Measurements from ENCODE around the gene ZCCHC3. TPM values are rescaled to one million over a fixed set of nuclear protein-coding genes. Genes with fewer than 3 reads are reported as not detected.
A peak's percentile ranks its signal among the peaks of the same experiment; 100 is the strongest.

The ZCCHC3 gene
- total RNA-seq, 2 donors from 2014 or later: 39.5 to 46.1 TPM

DNA sequence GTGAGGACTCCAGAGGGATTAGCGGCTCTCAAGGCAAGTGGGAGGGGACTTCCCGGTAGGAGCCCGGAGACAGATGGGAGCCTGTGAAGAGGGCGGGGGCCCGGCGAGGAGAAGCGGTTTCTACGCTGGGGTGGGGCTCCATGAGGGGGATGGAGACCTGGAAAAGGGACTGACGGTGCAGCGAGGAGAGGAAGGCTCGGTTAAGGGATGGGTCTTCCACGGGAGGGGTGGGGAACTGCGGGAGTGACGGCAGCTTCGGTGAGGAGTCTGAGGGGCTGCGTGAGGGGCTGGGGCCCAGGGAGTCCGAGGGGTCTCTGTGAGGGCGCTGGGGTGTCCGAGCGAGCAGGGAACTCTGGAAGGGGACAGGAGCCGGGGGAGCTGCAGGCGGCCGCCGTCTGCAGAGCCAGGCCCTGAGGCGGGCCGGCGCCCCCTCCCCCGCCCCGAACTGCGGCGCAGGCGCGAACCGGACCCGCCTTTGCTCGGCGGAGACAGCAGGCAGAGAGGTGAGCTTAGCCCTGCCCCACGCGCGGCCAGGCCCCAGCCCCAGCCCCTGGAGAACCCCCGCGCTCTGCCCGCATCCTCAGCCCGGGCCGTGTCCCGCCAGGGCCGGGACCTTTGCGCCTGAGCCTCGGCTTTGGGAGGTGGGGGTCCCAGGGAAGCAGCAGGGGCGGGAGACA is 49.4 kb downstream of the ZCCHC3 start, which contains the start of gene NRSN2:
Gene NRSN2 (plus strand): TSS at position 472 of the 677 bp plus-strand sequence. CDS start 2,533 bp downstream, outside the sequence.
- peak within 1 kb of the TSS; percentile 49 for H3K9ac ChIP-seq (ENCODE audit: extremely low read depth, low read length, poor library complexity, severe bottlenecking)

DNA sequence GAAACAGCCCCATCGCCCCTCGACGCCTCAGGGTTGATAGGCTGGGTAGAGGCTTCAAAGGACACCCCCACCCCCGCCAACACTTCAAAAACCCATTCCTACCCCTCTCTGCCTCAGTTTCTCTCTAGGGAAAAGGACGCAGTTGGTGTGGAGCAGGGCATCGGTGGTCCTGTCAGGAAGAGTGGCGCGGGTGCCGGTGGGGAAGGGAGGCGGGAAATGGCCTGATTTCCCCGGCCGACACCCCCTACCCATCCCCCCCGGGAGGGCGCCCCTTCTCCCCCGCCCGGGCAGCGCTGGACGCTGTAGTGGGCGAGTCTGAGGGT is 49.9 kb downstream of the ZCCHC3 start:
- Histone ChIP-seq H3K4me3 (ENCODE audit: low read length) (peak overlapping the region; percentile 87), H3K36me3 (ENCODE audit: control insufficient read depth, insufficient read depth, low read length) (peaks cover 11% of the 10 kb centered on the region), H3K4me1 (ENCODE audit: control insufficient read depth, insufficient read depth, low read length) (peaks cover 3% of the 10 kb centered on the region), H3K27ac (ENCODE audit: low read depth, low read length) (peak overlapping the region; percentile 83), H3K9me3 (ENCODE audit: control insufficient read depth, low read length) (no peaks in the 10 kb centered on the region), H3K9ac (ENCODE audit: extremely low read depth, low read length, poor library complexity, severe bottlenecking) (peak overlapping the region; percentile 47), H3K27me3 (ENCODE audit: control insufficient read depth, insufficient read depth, low read length, poor library complexity, severe bottlenecking) (no peaks in the 10 kb centered on the region)
- H3K4me3 Mint-ChIP-seq: peak overlapping the region; percentile 88
- TF ChIP-seq, protein P1, sequence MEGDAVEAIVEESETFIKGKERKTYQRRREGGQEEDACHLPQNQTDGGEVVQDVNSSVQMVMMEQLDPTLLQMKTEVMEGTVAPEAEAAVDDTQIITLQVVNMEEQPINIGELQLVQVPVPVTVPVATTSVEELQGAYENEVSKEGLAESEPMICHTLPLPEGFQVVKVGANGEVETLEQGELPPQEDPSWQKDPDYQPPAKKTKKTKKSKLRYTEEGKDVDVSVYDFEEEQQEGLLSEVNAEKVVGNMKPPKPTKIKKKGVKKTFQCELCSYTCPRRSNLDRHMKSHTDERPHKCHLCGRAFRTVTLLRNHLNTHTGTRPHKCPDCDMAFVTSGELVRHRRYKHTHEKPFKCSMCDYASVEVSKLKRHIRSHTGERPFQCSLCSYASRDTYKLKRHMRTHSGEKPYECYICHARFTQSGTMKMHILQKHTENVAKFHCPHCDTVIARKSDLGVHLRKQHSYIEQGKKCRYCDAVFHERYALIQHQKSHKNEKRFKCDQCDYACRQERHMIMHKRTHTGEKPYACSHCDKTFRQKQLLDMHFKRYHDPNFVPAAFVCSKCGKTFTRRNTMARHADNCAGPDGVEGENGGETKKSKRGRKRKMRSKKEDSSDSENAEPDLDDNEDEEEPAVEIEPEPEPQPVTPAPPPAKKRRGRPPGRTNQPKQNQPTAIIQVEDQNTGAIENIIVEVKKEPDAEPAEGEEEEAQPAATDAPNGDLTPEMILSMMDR (conservative IDR thresholded peaks at IDR 0.05): no peak
- H3K36me3 Mint-ChIP-seq (ENCODE audit: low read depth): peaks cover 5% of the 10 kb centered on the region
- H3K27me3 Mint-ChIP-seq (ENCODE audit: insufficient read depth): peaks cover 25% of the 10 kb centered on the region
- no peak overlapping the region for H3K27ac Mint-ChIP-seq
- peaks cover 13% of the 10 kb centered on the region for H3K4me1 Mint-ChIP-seq
- WGBS, 2 experiments (ENCODE audit: insufficient coverage in 1 of 2, insufficient read length in 1 of 2): 1% methylated on average over 18 of the region's 19 CpGs; no CpG with 5 or more reads in 1 of the 2 experiments
- H3K9me3 Mint-ChIP-seq: no peaks in the 10 kb centered on the region
- DNase-seq: no peak

More for the DNA sequence above, 49.4 kb downstream of the ZCCHC3 start, which contains the start of gene NRSN2:
- peaks cover 13% of the 10 kb centered on the region for H3K4me1 Mint-ChIP-seq
- H3K36me3 Mint-ChIP-seq (ENCODE audit: low read depth): peaks cover 5% of the 10 kb centered on the region
- H3K27me3 Mint-ChIP-seq (ENCODE audit: insufficient read depth): peaks cover 30% of the 10 kb centered on the region
- Histone ChIP-seq H3K36me3 (ENCODE audit: control insufficient read depth, insufficient read depth, low read length) (peaks cover 11% of the 10 kb centered on the region), H3K27ac (ENCODE audit: low read depth, low read length) (peak within 1 kb of the TSS; percentile 83), H3K4me1 (ENCODE audit: control insufficient read depth, insufficient read depth, low read length) (peaks cover 3% of the 10 kb centered on the region), H3K9me3 (ENCODE audit: control insufficient read depth, low read length) (no peaks in the 10 kb centered on the region), H3K4me3 (ENCODE audit: low read length) (peak within 1 kb of the TSS; percentile 87), H3K27me3 (ENCODE audit: control insufficient read depth, insufficient read depth, low read length, poor library complexity, severe bottlenecking) (no peaks in the 10 kb centered on the region)
- no peaks in the 10 kb centered on the region for H3K9me3 Mint-ChIP-seq
- H3K27ac Mint-ChIP-seq: peak within 1 kb of the TSS; percentile 93
- DNase-seq: peak; percentile 86
- TF ChIP-seq, protein P1 (conservative IDR thresholded peaks at IDR 0.05): no peak
- peak within 1 kb of the TSS; percentile 88 for H3K4me3 Mint-ChIP-seq
- whole genome bisulfite sequencing, 2 experiments (ENCODE audit: insufficient coverage in 1 of 2, insufficient read length in 1 of 2): 0% methylated on average over 3 to 50 of the region's 50 CpGs

DNA sequence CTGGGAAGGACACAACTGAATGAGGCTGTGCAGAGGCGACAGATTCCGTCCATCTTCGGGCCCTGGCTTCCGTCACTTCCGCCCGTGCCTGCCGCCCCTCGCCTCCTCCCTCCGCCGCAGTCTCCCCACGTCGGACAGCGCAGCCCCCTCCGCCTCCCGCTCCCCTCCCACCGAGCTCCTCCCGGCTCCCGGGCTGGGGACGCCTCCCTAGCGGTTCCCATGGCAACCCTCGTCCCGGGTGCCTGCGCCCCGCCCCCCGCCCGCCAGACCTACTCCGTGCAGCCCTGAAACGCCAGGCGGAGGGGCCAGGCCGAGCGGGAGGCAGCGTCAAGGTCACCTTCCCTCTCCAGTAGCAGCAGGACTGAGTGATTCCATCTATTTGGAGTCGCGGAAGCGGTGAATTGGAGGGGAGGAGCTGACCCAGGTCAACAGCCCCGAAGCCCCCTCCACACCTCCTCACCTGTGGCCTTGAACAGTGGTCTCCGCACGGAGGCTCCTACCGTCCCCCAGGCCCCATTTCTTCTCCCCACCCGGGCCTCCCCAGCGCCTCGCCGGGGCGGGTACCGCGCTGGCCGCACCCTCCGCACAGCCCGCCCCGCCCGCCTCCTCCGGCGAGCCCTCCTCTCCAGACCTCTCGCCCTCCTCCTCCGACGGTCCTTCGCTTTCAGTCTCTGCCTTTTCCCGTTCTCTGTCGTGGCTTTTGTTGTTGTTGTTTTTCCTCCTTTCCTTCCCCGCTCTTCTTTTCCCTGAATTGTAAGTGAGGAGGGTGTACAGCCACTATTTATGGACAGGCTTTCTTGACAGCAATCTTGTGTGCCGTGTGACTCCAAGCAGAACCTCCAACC is 50.5 kb downstream of the ZCCHC3 start:
- DNase-seq: peak; percentile 98
- H3K27ac Mint-ChIP-seq: peak overlapping the region; percentile 83
- Histone ChIP-seq H3K4me1 (ENCODE audit: control insufficient read depth, insufficient read depth, low read length) (peaks cover 3% of the 10 kb centered on the region), H3K27me3 (ENCODE audit: control insufficient read depth, insufficient read depth, low read length, poor library complexity, severe bottlenecking) (no peaks in the 10 kb centered on the region), H3K9me3 (ENCODE audit: control insufficient read depth, low read length) (no peaks in the 10 kb centered on the region), H3K27ac (ENCODE audit: low read depth, low read length) (peak overlapping the region; percentile 83), H3K9ac (ENCODE audit: extremely low read depth, low read length, poor library complexity, severe bottlenecking) (peak overlapping the region; percentile 49), H3K4me3 (ENCODE audit: low read length) (peak overlapping the region; percentile 87), H3K36me3 (ENCODE audit: control insufficient read depth, insufficient read depth, low read length) (peaks cover 11% of the 10 kb centered on the region)
- 0 to 1% methylated on average over 23 to 58 of the region's 61 CpGs for WGBS, 2 experiments (ENCODE audit: insufficient coverage in 1 of 2, insufficient read length in 1 of 2)
- H3K36me3 Mint-ChIP-seq (ENCODE audit: low read depth): peaks cover 5% of the 10 kb centered on the region
- H3K9me3 Mint-ChIP-seq: no peaks in the 10 kb centered on the region
- TF ChIP-seq, protein P1 (conservative IDR thresholded peaks at IDR 0.05): peak; percentile 9
- peaks cover 13% of the 10 kb centered on the region for H3K4me1 Mint-ChIP-seq
- peaks cover 20% of the 10 kb centered on the region for H3K27me3 Mint-ChIP-seq (ENCODE audit: insufficient read depth)
- H3K4me3 Mint-ChIP-seq: peak overlapping the region; percentile 88
